ENCODE measurements around the gene RMRP.

RMRP gene

GRCh38 chr9:35611230-35611797 is 46.5 kb downstream of the RMRP start:
- Histone ChIP-seq H3K9ac (ENCODE audit: low read depth, low read length) (no peak overlapping the region), H3K4me3 (ENCODE audit: low read depth in 1 of 2, low read length in 2 of 2) (no peak overlapping the region), H3K27ac (ENCODE audit: low read length) (no peak overlapping the region), H2AFZ (ENCODE audit: low read depth, low read length) (no peak overlapping the region), H3K36me3 (ENCODE audit: insufficient read depth, low read length) (peaks cover 47% of the 10 kb centered on the region), H3K27me3 (ENCODE audit: insufficient read depth, low read length, poor library complexity) (no peaks in the 10 kb centered on the region), H3K79me2 (ENCODE audit: insufficient read depth, low read length) (peaks cover 28% of the 10 kb centered on the region), H3K4me2 (ENCODE audit: insufficient read depth, low read length) (no peak overlapping the region), H3K4me1 (ENCODE audit: insufficient read depth, low read length) (peaks cover 37% of the 10 kb centered on the region), H3K9me3 (ENCODE audit: insufficient read depth, low read length, severe bottlenecking) (no peaks in the 10 kb centered on the region), H4K20me1 (ENCODE audit: insufficient read depth, low read length) (peaks cover 11% of the 10 kb centered on the region)
- TF ChIP-seq EZH2 (IDR thresholded peaks at IDR 0.05; ENCODE audit: borderline replicate concordance, low read depth, low read length, severe bottlenecking), result no peak
- TF ChIP-seq CTCF (IDR thresholded peaks at IDR 0.05; ENCODE audit: borderline replicate concordance, extremely low read depth, low read length, poor library complexity, severe bottlenecking), result peak; percentile 74
- ATAC-seq (ENCODE audit: insufficient read depth, low read depth) (peak; percentile 79), DNase-seq (peak; percentile 66)

GRCh38 chr9:35609820-35610163 is 48.0 kb downstream of the RMRP start:
- Histone ChIP-seq H3K4me3 (ENCODE audit: low read depth in 1 of 2, low read length in 2 of 2) (no peak overlapping the region), H3K9ac (ENCODE audit: low read depth, low read length) (no peak overlapping the region), H2AFZ (ENCODE audit: low read depth, low read length) (no peak overlapping the region), H3K36me3 (ENCODE audit: insufficient read depth, low read length) (peaks cover 47% of the 10 kb centered on the region), H3K4me2 (ENCODE audit: insufficient read depth, low read length) (no peak overlapping the region), H4K20me1 (ENCODE audit: insufficient read depth, low read length) (peaks cover 16% of the 10 kb centered on the region), H3K27ac (ENCODE audit: low read length) (no peak overlapping the region), H3K27me3 (ENCODE audit: insufficient read depth, low read length, poor library complexity) (no peaks in the 10 kb centered on the region), H3K79me2 (ENCODE audit: insufficient read depth, low read length) (peaks cover 41% of the 10 kb centered on the region), H3K4me1 (ENCODE audit: insufficient read depth, low read length) (peaks cover 28% of the 10 kb centered on the region), H3K9me3 (ENCODE audit: insufficient read depth, low read length, severe bottlenecking) (no peaks in the 10 kb centered on the region)
- TF ChIP-seq CTCF (IDR thresholded peaks at IDR 0.05; ENCODE audit: borderline replicate concordance, extremely low read depth, low read length, poor library complexity, severe bottlenecking) (no peak), EZH2 (IDR thresholded peaks at IDR 0.05; ENCODE audit: borderline replicate concordance, low read depth, low read length, severe bottlenecking) (no peak)
- ATAC-seq (ENCODE audit: insufficient read depth, low read depth) (no peak), DNase-seq (no peak)

- no peak for DNase-seq
- Histone ChIP-seq H3K9me3 (ENCODE audit: insufficient read depth, low read length, severe bottlenecking) (no peaks in the 10 kb centered on the region), H3K9ac (ENCODE audit: low read depth, low read length) (no peak overlapping the region), H3K4me1 (ENCODE audit: insufficient read depth, low read length) (peaks cover 33% of the 10 kb centered on the region), H3K4me2 (ENCODE audit: insufficient read depth, low read length) (no peak overlapping the region), H4K20me1 (ENCODE audit: insufficient read depth, low read length) (peaks cover 16% of the 10 kb centered on the region), H3K36me3 (ENCODE audit: insufficient read depth, low read length) (peaks cover 44% of the 10 kb centered on the region), H3K79me2 (ENCODE audit: insufficient read depth, low read length) (peaks cover 44% of the 10 kb centered on the region), H3K4me3 (ENCODE audit: low read depth in 1 of 2, low read length in 2 of 2) (no peak overlapping the region), H2AFZ (ENCODE audit: low read depth, low read length) (no peak overlapping the region), H3K27ac (ENCODE audit: low read length) (no peak overlapping the region), H3K27me3 (ENCODE audit: insufficient read depth, low read length, poor library complexity) (no peaks in the 10 kb centered on the region)
- no peak for ATAC-seq (ENCODE audit: insufficient read depth, low read depth)
- TF ChIP-seq CTCF (IDR thresholded peaks at IDR 0.05; ENCODE audit: borderline replicate concordance, extremely low read depth, low read length, poor library complexity, severe bottlenecking) (no peak), EZH2 (IDR thresholded peaks at IDR 0.05; ENCODE audit: borderline replicate concordance, low read depth, low read length, severe bottlenecking) (no peak)
Measured at GRCh38 chr9:35609001-35609819, 48.6 kb downstream of the RMRP start.

Data from DND-41 (cell line).